B cell (primary cell): ENCODE measurements around the gene ARHGAP9.

Experiments used
- EZH2 ChIP-seq: IDR thresholded peaks from 2 replicates; pipeline ENCODE4 v1.6.1; 2012; ENCODE audit warnings: borderline replicate concordance, low read depth, mild to moderate bottlenecking, moderate library complexity, low read length; ENCODE audit not compliant: insufficient read depth, poor library complexity, severe bottlenecking
- TF ChIP-seq, protein P1 (sequence below): fragments of 200-600 bp; IDR thresholded peaks from one replicate; pipeline ENCODE4 v1.8.0; 2022; ENCODE audit warnings: antibody characterized with exemption, mild to moderate bottlenecking

DNA sequence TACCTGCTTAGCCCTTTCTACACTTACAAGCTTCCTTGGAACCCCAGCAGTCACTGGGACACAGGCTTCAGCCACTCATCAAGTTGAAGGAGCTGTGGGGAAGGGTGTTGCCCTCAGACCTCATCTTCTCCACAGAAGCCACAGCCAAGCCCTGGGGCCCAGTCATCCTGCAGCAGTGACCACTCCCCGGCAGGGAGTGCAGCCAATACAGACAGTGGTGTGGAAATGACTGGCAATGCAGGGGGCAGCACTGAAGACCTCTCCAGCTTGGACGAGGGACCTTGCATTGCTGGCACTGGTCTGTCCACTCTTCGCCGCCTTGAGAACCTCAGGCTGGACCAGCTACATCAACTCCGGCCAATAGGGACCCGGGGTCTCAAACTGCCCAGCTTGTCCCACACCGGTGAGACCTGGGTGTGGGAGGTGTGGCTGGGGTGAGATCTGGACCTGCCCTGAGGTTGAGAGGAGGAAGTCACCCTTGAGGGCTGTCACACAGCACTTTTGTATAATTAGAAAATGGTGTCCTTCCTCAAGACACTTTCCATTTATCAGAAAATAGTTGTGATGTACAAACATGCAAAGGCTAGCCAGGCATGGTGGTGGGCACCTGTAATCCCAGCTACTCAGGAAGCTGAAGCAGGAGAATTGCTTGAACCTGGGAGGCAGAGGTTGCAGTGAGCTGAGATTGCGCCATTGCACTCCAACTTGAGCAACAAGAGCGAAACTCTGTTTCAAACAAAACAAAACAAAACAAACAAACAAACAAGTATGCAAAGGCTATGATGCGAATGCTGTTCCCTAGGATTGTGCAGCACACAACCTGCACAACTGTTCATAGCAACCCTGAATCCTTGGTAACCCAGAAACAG, 10.1 kb downstream of the ARHGAP9 start:
- TF ChIP-seq EZH2: no peak
- TF ChIP-seq, protein P1, sequence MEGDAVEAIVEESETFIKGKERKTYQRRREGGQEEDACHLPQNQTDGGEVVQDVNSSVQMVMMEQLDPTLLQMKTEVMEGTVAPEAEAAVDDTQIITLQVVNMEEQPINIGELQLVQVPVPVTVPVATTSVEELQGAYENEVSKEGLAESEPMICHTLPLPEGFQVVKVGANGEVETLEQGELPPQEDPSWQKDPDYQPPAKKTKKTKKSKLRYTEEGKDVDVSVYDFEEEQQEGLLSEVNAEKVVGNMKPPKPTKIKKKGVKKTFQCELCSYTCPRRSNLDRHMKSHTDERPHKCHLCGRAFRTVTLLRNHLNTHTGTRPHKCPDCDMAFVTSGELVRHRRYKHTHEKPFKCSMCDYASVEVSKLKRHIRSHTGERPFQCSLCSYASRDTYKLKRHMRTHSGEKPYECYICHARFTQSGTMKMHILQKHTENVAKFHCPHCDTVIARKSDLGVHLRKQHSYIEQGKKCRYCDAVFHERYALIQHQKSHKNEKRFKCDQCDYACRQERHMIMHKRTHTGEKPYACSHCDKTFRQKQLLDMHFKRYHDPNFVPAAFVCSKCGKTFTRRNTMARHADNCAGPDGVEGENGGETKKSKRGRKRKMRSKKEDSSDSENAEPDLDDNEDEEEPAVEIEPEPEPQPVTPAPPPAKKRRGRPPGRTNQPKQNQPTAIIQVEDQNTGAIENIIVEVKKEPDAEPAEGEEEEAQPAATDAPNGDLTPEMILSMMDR: no peak
